ENCODE measurements around the gene DNAAF9.
"Not testable (repeated sequence)": the region's sequence is repeated elsewhere in the genome, so short reads cannot be mapped to it uniquely, and the experiment has no call there.

The DNAAF9 gene

DNA sequence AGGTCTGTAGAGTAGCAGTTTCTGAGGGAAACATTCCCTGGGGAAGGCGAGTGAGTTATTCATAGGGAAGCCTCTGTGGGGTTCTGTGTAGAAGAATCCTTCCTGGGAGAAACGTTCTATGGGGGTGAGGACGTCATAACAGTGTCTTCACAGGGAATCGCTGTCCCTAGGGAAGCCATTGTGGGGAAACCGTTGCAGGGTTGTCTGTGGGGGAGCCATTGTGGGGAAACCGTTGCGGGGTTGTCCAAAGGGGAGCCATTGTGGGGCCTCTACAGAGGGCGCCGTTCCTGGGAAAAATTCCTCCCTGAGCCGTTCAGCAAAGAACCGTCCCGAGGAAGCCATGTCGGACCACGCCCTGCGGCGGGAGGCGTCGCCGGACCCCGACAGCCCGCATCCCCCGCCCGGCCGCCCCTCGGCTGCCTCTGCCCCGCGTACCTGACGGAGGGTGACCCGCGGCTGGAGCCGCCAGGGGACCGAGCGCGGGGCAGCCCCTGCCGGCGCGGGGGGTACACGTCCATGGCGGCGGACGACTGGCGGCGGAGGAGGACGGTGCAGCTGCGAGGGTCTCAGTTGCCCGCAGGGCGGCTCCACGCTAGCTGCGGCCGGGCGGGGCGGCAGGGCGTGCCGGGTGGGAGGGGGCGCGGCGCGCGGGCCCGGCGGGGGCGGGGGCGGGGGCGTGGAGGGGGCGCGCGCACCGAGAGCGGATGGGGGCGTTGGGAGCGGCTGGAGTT is at the start of gene DNAAF9:
Gene DNAAF9 (minus strand): TSS at position 630 of the 731 bp plus-strand sequence. CDS start 112 bp downstream, at position 518.
- no peak for FAIRE-seq

DNA sequence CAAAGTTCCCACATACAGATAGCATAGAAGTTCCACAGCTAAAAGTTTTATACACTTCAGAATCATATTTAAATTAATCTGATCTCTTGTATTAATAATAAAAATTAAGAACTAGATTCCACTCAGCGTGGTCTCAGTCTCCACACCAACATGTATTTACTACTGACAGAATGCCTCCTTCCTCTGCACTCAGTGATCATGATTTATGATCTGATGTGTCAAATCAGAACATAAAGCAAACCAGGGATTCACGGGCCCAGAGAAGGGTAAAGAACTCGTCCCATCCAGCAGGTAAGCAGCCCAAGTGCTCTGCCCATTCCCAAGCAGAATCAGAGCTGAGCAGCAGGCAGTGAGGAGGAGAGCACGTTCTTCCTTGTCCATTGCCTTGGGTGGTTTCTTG is 49.2 kb upstream of the DNAAF9 start:
- no peak for FAIRE-seq

DNA sequence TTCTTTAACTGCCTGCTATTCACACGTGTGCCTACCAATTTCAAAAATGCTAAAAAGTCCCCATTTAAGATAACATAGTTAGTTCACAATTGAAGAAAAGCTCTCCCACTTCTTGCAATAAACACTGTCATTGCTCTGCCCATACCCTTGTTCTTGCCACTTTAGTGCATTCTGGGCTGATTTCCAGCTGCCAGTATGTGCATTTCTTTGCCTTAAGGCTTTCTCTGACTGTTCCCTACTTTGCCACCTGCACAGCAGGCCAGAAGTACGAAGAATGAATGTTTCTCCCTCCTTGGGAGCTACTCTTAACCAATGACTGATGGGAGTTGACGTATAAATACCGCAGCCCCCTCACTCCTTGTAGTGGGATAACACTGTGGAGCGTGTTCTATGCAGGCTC is 47.4 kb upstream of the DNAAF9 start:
- FAIRE-seq = no peak

DNA sequence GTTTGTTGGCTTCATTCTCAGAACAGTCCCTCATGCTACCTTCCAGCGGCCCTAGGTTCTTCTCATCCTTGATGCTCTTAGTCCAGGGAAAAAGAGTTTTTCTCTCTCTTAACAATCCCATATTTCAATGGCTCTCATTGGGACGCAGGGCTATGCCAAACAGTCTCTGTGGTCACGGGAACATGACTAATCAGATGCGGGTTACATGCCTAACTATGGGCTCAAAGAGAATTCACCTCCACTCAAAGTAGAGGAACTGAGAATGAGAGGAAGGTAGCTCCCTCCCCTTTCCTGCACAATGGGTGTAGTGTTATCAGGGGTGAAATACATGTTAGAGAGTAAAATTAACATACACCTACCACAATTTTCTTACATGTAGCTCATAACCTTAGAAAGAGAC is 45.2 kb upstream of the DNAAF9 start:
- FAIRE-seq = no peak

DNA sequence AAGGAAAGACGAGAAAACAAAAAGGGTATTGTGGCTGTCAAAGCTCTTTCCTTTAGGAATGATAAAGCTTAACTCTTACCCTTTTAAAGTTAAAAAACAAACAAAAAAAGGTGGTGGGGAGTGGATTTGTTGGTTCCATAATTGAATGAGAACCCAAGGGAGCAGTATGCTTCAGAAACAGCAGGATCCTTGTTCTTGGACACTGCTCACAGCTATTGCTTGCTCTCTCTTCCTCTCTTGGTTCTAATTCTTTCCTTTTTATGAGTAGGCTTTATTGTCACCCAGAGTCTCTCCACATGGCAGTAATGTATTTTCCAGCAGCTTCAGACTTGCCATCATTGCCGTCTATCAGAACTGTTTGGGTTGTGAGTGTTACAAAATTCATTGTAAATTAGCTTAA is 44.7 kb upstream of the DNAAF9 start:
- FAIRE-seq = no peak

DNA sequence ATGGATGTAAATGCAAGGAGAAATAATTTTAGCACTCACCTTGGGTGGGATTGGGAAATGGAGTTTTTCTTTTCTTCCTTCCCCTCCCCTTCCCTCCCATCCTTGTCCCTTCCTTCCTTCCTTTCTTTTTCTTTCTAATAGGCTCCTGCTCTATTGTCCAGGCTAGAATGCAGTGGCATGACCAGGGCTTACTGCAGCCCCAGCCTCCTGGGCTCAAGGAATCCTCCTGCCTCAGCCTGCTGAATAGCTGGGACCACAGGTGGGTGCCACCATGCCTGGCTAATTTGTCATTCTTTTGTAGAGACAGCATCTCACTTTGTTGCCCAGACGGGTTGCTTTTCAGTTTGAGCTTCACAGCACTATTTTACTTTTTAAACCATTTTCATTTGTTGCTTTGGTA is 41.9 kb upstream of the DNAAF9 start:
- no peak for FAIRE-seq

DNA sequence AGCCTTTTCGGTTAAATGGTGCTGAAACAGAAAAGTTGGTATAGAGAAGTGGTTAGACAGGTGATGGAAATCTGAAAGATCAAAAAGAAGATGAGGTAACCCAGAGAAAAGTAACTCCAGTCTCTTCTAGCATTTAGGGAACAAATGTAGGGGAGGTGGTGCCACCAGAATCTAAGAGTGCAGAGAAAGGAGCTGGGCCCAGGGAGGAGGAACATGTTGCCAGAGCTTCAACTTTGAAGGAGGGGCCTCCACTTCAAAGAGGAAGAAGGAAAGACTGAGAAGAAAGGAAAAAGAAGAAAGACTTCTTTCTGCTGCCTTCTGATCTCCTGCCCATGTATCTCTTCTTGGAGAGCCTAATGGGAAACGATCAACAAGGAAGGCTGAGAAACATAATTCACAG is 39.9 kb upstream of the DNAAF9 start:
- no peak for FAIRE-seq

DNA sequence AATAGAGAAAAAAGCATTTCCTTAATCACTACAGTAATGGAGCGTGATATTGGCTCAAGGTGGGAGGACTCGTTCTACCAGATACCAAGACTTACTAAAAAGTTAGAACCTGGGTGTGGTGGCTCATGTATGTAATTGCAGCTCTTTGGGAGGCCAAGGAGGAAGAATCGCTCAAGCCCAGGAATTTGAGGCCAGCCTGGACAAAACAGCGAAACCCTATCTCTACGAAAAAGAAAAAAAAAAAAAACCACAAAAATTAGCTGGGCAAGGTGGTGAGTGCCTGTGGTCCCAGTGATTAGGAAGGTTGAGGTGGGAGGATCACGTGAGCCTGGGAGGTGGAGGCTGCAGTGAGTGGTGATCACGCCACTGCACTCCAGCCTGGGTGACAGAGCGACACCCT is 39.3 kb upstream of the DNAAF9 start:
- no peak for FAIRE-seq

DNA sequence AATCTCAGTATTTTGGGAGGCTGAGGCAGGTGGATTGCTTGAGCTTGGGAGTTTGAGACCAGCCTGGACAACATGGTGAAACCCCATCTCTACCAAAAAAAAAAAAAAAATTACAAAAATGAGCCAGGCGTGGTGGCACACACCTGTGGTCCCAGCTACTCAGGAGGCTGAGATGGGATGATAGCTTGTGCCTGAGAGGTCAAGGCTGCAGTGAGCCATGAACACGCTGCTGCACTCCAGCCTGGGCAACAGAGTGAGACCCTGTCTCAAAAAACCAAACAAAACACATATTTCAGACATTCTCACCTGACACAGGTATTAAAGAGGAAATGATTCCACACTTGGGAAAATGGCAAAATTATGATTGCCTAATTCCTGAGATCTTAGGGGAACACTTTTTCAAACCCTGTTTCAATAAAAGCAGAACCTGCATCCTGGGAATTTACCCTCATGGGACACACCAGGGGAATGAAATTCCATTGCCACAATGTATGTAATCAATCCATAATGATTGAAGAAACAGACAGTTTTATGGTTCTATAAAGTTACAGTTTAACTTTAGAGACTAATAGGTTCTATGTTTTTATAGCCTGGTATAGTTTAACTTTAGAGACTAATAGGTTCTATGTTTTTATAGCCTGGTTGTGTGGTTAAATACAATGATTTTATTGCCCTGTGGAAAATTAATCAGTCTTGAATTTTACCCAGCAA is 29.6 kb upstream of the DNAAF9 start:
- FAIRE-seq = no peak

DNA sequence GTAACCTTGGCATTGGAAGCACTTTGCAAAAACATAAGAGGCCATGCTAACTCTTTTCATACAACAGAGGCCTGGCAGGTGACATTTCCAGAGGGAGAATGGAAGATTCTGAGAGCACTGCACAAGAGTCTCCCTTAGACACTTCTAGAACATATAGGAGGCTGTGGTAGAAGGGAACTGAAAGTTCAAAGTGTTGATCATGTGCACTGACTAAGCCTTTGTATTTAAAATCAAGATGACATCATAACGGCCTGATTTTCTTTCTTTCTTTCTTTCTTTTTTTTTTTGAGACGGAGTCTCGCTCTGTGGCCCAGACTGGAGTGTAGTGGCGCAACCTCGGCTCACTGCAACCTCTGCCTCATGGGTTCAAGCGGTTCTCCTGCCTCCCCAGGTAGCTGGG is 26.8 kb upstream of the DNAAF9 start:
- no peak for FAIRE-seq

DNA sequence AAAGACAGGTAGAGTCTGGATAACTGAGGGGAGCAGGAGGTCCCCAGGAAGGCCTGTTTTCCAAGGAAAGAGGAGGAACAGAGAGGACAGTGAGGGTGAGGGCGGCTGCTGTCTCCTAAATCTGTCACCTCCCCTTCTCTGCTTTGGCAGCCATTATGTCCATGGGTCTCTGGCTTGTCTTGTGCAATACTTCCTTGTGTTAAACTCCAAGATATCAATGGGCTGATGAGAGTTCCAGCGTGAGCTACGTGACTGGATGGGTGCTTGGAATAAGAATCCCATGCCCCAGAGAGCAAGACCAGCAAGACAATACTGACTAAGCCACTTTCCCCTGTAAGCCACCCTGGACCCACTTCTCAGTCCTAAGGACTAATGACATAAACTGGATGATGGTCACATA is 26.3 kb upstream of the DNAAF9 start:
- FAIRE-seq = no peak

DNA sequence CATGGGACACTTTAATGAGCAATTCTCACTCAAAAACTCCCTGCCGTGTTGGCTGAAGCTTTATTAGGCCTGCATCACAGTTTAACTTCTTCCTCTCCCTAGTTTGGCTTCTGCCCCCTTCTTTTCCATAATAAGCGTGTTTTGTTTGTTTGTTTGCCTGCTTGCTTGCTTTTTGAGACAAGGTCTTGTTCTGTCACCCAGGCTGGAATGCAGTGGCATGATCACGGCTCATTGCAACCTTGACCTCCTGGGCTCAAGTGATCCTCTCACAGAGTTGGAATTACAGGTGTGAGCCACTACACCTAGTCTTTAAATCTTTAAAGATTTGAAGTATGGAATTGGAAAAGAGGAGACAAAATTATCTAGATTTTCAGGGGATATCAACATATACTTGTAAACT is 25.4 kb upstream of the DNAAF9 start:
- FAIRE-seq = no peak

DNA sequence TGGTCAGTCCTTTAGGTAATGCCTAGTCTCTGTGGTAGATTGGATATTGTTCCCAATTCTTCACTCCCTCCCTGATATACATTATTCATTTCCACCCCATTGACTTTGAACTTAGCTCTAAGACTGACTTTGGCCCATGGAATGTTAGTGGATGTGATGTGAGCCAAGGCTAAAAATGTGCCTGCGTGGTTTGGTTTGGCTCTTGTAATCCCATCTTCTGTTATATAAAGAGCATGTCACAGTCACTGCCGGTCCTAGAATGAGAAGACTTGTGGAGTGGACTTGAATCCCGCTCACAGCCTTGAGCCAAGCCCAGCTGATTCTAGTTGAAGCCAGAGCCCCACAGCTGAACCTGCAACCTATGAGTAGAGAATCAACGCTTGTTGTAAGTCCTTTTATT is 23.6 kb upstream of the DNAAF9 start:
- FAIRE-seq = no peak

DNA sequence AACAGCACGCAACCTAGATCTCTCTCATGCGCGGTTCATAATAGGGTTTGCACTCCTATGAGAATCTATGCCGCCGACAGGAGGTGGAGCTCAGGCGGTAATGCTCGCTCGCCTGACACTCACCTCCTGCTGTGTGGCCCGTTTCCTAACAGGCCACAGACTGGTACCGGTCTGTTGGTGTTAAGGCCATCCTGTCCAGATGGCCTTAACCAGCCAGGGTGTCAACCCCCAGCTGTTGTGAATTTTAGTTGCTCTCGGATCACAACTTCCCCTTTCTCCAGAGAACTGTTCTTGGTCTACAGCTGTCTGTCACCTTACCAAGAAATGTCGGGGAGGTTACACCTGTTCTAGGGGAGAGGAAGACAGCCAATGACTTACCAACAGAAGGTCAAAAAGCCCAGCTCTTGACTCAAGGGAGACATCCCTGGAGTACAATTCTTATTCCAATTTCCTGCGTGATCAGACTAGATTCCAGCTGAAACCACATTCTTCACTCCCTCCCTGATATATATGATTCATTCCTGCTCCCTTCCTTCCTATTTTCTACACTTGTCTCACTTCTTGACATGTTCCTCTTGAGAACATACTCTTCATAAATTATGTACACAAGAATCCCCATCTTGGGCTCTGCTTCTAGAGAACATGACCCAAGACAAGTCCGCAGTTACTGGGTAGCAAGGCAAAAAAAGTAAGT is 23.1 kb upstream of the DNAAF9 start:
- no peak for FAIRE-seq

DNA sequence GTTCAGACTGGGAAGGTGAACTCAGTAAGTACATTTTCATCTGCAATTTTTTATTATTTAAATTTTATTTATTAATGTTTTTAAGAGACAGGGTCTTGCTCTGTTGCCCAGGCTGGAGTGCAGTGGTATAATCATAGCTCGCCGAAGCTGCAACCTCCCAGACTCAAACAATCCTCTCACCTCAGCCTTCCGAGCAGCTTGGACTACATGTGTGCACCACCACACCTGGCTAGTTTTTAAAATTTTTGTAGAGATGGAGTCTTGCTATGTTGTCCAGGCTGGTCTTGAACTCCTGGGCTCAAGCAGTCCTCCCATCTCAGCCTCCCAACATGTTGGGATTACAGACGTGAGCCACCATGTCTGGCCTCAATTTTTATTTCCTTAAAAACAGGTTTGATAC is 19.3 kb upstream of the DNAAF9 start:
- FAIRE-seq = not testable (repeated sequence)

DNA sequence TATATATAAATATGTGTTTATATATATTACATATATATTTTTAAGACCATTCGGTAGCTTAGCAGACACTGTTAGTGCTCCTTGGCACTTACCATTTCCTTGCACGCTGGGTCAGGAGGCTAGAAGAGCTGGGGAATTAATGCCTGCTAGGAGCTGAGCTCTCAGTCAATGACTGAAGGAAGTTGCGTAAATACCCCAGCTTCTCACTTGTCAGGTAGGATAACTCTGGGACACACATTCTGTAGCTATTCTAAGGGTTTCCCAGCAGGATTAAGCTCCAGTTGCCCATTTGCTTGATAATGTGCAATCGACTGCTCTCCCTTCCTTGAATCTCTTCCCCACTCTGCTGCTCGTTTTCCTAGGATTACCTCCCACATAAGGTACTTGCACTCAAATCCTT is 15.7 kb upstream of the DNAAF9 start:
- FAIRE-seq = no peak

DNA sequence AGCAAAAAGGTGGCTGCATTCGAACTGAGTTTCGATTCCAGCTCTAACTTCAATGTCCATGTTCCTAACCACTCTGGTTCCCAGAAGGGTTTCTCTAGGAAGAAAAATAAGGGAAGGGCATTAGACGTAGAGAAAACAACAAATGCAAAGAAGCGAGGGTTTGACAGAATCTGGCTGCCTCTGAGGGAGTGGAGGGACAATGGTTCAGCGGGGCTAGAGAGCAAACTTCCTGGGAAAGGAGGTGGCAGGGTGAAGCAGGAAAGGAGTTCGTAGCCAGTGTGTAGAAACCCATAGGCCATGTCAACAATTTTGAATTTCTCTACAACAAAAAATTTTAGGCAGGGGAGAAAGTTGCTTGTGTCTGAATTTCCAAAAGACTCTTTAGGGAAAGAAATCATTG is 14.5 kb upstream of the DNAAF9 start:
- no peak for FAIRE-seq

DNA sequence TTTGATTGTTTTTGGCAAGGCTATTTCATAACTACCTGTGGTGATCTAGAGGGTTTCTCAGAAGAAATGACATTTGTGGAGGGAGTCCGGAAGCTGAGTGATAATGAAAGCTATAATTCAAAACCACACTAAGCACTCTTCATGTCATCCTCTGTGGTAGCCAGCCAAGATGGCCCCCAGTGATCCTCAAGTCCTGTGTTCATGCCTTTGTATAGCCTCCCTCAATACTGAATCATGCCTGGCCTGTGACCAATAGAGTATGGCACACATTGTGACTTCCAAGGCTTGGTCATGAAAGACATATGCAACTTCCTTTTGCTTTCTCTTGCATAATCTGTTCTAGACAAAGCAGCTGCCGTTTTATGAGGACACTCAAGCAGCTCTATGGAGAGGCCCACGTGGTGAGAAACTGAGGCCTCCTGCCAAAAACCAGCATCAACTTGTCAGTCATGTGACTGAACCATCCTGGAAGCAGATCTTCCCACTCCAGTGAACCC is 12.8 kb upstream of the DNAAF9 start:
- no peak for FAIRE-seq

DNA sequence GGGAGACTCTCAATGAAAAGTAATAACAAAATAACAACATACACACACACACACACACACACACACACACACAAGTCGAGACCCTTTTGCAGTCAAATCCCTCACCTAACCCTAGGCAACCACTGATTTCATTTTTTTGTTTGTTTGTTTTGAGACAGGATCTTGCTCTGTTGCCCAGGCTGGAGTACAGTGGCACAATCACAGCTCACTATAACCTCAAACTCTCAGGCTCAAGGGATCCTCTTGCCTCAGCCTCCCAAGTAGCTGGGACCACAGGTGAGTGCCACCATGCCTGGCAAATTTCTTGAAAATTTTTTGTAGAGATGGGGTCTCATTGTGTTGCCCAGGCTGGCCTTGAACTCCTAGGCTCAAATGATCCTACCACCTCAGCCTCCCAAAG is 10.7 kb upstream of the DNAAF9 start:
- FAIRE-seq = not testable (repeated sequence)

DNA sequence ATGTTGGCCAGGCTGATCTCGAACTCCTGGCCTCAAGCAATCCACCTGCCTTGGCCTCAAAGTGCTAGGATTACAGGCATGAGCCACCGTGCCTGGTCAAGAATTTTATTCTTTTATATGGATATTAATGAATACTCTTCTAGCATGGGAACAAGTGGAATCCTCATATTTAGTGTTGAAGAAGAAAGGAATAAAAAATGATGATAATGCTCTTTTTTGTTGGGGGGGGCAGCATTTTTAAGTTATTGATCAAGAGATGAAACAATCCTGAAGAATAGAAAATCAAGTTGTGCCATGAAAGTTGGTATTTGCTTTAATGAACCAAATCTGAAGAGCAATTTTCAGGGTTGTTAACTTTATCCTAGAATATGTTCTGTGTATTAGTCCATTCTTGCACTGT is 6.7 kb upstream of the DNAAF9 start:
- no peak for FAIRE-seq

DNA sequence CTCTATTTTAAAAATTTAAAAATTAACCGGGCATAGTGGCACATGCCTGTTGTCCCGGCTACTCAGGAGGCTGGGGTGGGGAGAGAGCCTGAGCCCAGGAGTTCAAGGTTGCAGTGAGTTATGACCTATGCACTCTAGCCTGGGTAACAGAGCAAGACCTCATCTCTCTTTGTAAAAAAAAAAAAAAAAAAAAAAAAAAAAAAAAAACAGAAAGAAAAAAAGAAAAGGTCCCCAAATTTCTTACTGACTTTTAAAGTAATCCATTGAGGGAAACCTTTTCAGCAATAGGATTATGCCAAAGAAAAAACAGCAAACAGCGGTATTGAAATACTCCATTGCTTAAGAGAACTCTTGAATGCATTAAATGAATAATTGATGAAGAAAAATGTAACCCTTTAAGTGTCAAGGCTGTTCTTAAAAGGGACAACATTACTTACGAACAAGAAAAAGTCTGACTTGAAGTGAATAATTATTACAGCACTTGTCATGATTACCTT is 6.0 kb upstream of the DNAAF9 start:
- FAIRE-seq = no peak

DNA sequence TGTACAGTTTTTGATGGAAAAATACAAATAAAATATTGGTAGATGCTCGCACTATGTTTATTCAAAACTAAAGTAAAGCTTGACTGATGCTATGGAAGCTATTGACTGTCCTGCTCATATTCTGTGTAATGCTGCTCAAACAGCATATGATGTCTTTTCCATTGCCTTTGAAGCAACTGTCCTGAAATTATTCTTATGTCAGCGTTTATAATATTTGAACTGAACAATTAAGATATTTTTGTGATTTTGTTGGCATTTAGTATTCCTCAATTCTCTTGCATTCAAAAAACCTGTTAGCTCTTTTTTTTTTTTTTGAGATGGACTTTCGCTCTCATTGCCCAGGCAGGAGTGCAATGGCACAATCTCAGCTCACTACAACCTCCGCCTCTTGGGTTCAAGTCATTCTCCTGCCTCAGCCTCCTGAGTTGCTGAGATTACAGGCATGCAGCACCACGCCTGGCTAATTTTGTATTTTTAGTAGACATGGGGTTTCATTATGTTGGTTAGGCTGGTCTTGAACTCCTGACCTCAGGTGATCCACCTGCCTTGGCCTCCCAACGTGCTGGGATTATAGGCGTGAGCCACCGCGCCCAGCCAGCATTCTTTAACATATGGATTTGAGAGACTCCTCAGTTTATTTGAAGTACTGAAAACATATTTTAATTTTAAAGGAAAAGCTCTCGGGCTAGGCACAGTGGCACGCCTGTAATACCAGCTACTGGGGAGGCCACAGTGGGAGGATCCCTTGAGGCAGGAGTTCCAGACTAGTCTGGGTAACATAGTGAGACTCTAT is 5.3 kb upstream of the DNAAF9 start:
- FAIRE-seq = no peak

DNA sequence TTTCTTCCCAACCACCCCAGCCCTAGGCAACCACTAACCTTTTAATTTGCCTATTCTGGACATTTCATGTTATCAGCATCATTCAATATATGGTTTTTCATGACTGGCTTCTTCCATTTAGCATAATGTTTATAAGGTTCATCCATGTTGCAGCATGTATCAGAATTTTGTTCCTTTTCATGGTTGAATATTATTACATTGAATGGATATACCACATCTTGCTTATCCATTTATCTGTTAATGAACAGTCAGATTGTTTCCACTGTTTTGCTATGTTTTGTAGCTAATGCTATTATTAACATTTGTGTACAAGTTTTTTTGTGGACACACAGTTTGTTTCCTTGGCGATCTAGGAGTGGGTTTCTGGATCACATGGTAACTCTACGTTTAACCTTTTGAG is 3.0 kb upstream of the DNAAF9 start:
- no peak for FAIRE-seq

Measured in TTC549 (cell line).